ENCODE measurements around the gene TCF7L2.
"Not testable (repeated sequence)": the region's sequence is repeated elsewhere in the genome, so short reads cannot be mapped to it uniquely, and the experiment has no call there.

Gene TCF7L2

DNA sequence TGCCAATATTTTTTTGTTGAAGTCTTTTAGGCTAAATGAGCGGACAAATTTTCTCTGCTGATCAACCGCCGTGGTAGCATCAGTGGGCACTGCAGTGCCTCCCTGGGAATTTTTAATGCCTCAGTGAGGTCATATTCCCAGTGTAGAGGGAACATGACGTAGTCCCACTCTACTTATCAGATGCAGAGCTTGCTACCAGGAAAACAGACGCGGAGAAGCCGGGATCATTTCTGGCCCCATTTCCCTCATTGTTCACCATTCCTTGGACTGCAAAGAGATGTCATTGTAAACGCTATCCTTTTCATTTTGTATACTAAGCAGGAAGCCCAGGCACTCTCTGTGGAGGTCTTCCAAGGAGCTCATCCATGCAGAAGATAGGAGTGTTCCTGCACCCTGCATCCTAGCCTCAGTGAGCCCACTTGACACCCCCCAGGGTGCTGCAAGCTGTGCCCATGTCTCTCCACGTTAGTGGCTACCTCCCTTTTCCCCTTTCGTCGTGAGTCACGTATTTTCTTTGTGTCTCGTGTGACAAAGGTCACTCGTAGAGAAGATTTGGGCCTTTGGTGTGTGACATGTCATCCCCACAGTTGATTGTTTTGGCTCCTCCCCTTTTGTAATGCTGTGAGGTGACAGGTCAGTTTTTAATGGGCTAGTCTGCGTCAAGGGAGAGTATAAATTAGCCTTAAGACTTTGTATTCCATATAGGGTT, 145.5 kb downstream of the TCF7L2 start:
- no peak for DNase-seq (ENCODE audit: low spot score)

- no peak for DNase-seq (ENCODE audit: low spot score)
Measured at GRCh38 chr10:113096128-113096996, 146.3 kb downstream of the TCF7L2 start.

DNA sequence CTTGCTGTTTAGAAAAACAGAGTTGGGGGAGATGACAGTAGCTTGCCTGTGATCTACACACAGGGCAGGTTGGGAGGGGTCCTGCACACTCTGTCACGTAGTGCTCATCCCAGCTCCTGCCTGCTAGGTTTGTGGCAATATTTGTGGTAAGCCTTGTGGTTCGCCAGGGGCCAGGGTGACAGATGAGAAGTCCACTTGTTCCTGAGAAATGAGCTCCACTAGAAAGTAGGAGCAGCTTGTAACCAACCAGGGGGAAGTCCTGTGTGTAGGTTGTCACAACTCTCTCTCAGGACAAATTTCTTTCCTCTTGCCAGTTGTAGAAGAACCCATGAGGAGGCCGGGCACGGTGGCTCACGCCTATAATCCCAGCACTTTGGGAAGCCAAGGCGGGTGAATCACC, 147.0 kb downstream of the TCF7L2 start:
- no peak for DNase-seq (ENCODE audit: low spot score)

GRCh38 chr10:113099431-113100183, 149.6 kb downstream of the TCF7L2 start:
- no peak for DNase-seq (ENCODE audit: low spot score)

- no peak for DNase-seq (ENCODE audit: low spot score)
Measured at GRCh38 chr10:113100281-113100680, 150.2 kb downstream of the TCF7L2 start.

GRCh38 chr10:113103131-113103840, 153.2 kb downstream of the TCF7L2 start:
- DNase-seq (ENCODE audit: low spot score), result no peak

GRCh38 chr10:113104047-113104446, 154.0 kb downstream of the TCF7L2 start:
- DNase-seq (ENCODE audit: low spot score), result no peak

GRCh38 chr10:113108194-113108835, 158.3 kb downstream of the TCF7L2 start:
- no peak for DNase-seq (ENCODE audit: low spot score)

GRCh38 chr10:113108948-113109347, 158.9 kb downstream of the TCF7L2 start:
- DNase-seq (ENCODE audit: low spot score), result no peak

DNA sequence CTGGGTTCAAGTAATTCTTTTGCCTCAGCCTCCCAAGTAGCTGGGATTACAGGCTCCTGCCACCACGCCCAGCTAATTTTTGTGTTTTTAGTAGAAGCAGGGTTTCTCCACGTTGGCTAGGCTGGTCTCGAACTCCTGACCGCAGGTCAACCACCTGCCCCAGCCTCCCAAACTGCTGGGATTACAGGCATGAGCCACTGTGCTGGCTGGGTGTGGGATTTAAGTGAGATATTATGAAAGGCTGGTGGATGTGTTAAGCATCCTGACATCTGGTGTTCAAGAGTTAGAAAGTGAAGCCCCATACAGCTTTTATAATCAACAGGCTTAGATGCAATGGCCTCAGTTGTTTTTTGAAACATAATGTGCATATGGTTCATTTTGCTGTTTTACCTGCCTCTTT, 159.4 kb downstream of the TCF7L2 start:
- DNase-seq (ENCODE audit: low spot score), result not testable (repeated sequence)

DNA sequence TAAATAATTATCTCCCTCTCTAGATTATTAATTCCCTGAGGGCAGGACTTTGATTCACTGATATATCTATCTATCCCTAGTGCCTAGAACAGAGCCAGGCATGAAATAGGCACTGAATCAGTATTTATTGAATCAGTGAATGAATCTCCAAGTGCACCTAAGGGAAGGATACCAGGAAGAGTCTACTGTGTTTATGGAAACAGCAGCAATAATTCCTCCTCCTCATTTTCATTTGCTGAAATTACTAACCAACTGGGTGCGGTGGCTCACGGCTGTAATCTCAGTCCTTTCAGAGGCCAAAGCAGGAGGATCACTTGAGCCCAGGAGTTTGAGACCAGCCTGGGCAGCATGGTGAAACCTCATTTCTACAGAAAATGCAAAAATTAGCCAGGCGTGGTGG, 161.2 kb downstream of the TCF7L2 start:
- DNase-seq (ENCODE audit: low spot score), result no peak

DNA sequence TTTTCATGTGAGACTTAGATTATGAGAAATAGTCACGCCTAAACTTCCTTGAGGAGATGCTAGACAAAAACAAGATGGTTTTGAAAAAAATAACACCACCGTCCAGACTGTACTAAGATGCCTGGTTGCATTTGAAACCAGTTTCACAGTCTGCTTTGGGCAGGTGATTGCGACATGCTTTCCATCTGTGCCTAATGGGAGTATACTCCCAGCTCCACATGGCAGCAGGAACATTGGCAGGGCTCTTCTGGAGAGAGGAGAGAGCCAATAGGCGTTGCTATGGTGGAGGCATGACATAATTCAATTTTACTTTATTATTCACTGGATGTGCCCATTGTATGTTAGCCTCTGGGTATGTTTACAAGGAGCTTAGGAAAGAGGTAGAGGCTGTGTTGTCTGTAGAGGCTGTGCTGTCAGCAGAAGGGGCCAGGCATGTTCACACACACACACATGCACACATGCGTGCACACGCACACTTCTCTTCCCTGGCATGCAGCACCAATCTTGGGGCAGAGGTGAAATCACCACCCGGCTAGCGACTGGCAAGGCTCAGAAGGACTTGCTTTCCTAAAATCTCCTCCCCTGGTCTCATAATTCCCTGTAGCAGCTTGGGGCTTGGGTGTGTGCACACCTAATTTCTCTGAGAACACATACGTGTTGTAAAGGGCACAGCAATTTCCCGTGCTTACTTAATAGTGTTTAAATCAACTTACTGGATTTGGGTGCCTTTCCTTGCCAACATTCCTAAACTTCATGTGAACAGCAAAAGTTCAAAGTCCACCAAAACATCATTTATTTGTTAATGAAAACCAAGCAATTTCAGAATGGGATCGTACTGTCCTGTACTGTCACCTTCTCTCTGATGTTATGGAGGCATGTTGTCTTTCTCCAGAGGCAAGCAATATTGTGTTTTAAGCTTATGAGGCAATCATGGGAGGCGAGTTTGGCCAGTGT, 162.1 kb downstream of the TCF7L2 start:
- no peak for DNase-seq (ENCODE audit: low spot score)

DNA sequence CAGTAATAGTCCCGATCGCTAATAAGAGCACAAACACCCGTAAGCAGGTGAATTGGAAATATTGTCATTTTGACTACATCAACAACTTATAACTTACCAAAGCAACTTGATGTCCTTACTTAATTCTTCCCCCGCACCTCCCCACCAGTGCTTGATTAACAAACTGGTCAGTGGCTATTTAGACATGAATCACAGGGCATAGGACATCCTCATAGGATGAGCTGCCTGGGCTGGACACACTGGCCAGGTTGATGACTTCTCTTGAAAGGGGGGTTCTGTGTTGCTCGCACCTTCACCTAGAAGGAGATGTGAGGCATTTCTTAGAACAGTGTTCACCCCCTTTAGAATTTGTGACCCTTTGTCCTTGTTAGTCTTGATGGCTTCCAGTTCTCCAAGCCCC, 163.2 kb downstream of the TCF7L2 start:
- no peak for DNase-seq (ENCODE audit: low spot score)

DNA sequence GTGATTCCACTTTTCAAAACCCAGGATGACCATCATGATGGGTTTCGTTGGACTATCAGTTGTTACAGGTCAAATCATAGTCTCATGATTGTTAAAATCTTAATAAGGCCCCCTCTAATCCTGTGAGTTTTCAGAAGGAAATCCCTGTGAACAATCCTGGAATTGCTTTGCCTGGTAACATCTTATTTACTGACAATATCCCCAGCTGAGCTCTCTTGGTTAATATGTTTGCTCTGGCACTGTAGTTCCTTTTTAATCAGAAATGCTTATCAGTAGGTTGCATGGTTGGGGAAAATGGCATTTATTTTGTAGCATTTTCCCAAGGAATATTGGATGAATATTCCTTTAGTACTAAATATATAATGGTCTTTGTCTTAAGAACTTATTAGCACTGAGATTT, 163.9 kb downstream of the TCF7L2 start:
- no peak for DNase-seq (ENCODE audit: low spot score)

- DNase-seq (ENCODE audit: low spot score), result no peak
Measured at GRCh38 chr10:113115556-113115955, 165.5 kb downstream of the TCF7L2 start.

DNA sequence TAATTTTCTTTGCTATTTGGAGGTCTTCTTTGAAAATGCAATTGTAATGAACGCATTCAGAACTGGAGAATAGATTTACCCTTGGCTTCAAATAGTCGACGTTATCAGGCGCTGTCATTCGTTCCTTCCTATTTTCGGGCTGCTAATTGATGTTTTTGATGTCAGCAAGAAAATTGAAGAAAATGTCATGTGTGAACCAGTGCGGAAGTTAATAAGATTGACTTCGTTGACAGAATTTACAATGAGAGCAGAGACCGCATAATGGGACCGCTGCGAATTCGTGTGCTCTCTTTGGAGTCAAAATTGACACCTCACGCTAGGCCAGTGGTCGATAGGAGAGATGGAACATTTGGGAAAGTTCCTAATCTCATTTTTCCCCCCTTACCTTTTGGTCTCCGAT, 168.8 kb downstream of the TCF7L2 start:
- DNase-seq (ENCODE audit: low spot score), result no peak

DNA sequence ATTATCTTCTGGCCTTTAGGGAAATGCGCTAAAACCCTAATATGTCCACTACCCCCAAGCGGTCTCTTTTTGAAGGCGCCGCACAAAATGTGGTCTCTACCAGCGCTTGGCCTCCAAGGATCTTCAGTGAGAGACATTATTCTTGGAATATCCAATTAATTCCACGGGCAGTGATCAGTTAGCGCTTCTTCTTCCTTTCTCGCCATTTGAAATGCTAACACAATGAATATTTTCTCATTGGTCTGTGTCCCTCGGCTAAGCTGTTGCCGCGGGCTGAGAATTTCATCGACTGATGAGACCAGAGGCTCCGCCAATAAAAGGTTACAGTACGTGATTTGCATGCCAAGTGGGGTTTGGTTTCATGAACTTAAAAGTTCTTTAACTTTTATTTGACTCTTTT, 169.8 kb downstream of the TCF7L2 start:
- DNase-seq (ENCODE audit: low spot score), result no peak

- no peak for DNase-seq (ENCODE audit: low spot score)
Measured at GRCh38 chr10:113121153-113121552, 171.1 kb downstream of the TCF7L2 start.

- DNase-seq (ENCODE audit: low spot score), result no peak
Measured at GRCh38 chr10:113122947-113123346, 172.9 kb downstream of the TCF7L2 start.

DNA sequence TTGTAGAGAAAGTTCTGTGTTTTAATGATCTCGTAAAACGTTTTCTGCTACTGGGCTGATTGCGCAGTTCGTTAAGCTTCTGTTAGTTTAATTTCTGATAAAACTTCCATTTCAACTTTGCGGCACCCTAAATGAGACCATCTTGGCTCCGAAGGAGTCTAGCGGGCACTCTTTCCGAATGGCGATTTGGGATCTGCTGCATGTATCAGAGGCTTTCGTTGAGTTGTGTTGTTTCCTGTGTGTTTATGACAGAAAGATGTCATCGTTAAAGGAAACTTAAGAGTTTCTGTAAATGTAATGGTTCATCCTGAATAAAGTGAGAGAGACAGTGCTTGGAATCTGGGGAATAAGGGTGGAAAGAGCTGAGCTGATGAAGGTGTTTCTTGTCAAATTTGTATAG, 174.7 kb downstream of the TCF7L2 start:
- DNase-seq (ENCODE audit: low spot score), result no peak

Data from pons (tissue), 1 donor.